Stimulated activated CD8-positive, alpha-beta memory T cell treated with anti-CD3 and anti-CD28 coated beads, Interleukin-4, amount 100 ng/mL, for 4 hours (primary cell): ENCODE results near the gene ABCC10.
A peak's percentile ranks its signal among the peaks of the same experiment; 100 is the strongest.
"Not testable (repeated sequence)": the region's sequence is repeated elsewhere in the genome, so short reads cannot be mapped to it uniquely, and the experiment has no call there.

Experiments
- DNase-seq, 2 donors: peaks; one replicate each; pipeline ENCODE4 v3.0.0-alpha.2; 2020; ENCODE audit warnings: low read depth in 2 of 2, low spot score in 1 of 2

Gene ABCC10

GRCh38 chr6:43410776-43411175 lies 16.6 kb upstream of the ABCC10 start:
- not testable (repeated sequence) for DNase-seq

DNA sequence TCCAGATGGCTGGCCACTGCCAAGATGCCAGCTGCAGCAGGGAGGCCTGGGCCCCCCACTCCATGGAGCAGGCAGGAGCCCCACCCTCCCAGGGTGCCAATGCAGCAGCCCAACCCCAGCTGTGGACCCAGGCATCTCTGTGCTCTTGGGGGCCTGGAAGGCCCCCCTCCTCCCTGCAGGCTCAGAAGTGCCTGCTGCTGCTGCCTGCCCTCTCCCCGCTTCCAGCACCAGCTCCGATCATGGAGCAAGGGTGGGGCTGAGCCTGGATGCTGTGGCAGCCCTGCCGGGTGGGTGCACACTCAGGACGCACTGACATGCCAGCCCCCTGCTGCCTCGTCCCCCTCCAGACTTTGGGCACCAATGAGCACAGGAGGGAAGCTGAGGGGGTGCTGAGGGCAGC lies 14.8 kb upstream of the ABCC10 start:
- no peak for DNase-seq

DNA sequence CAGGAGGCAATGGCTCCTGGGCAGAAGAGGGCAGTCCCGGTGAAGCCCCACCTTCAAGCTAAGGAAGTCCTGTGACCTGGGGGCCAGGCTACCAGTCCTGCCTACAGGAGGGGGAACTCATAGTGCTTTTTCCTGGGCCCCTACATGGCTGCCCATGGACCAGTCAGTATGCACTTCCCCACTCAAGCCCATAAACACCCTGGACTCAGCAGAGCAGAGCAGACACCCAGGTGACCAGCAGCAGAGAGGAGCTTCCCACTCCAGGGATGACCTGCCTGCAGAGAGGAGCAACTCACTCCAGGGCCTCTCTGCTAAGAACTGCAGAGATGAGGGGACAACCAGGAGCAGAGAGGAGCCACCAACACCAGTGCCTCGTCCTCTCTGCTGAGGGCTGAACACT lies 14.3 kb upstream of the ABCC10 start:
- DNase-seq: no peak

DNA sequence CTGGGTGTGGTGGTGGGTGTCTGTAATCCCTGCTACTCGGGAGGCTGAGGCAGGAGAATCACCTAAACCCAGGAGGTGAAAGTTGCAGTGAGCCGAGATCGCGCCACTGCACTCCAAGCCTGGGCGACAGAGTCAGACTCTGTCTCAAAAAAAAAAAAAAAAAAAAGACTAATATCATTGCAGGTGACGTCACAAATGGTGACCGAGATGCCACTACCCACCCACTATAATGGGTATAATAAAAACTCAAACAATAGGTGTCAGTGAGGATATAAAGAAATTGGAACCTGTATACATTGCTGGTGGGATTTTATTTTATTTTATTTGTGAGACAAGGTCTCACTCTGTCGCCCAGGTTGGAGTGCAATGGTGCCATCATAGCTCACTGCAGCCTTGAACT lies 12.1 kb upstream of the ABCC10 start:
- not testable (repeated sequence) for DNase-seq

GRCh38 chr6:43416935-43417334 lies 10.4 kb upstream of the ABCC10 start:
- no peak for DNase-seq

GRCh38 chr6:43420012-43420709 lies 7.2 kb upstream of the ABCC10 start:
- DNase-seq: no peak

DNA sequence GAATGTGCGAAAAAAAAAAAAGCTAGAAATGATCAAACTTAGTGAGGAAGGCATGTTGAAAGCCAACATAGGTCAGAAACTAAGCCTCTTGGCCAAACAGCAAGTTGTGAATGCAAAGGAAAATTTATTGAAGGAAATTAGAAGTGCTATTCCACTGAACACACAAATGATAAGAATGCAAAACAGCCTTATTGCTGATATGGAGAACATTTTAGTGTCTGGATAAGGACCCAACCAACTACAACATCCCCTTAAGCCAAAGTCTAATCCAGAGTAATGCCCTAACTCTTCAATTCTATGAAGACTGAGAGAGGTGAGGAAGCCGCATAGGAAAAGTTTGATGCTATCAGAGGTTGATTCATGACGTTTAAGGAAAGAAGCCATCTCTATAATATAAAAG lies 5.5 kb upstream of the ABCC10 start:
- no peak for DNase-seq

- not testable (repeated sequence) for DNase-seq
These were observed 2.3 kb upstream of the ABCC10 start for GRCh38 chr6:43425083-43425482.

DNA sequence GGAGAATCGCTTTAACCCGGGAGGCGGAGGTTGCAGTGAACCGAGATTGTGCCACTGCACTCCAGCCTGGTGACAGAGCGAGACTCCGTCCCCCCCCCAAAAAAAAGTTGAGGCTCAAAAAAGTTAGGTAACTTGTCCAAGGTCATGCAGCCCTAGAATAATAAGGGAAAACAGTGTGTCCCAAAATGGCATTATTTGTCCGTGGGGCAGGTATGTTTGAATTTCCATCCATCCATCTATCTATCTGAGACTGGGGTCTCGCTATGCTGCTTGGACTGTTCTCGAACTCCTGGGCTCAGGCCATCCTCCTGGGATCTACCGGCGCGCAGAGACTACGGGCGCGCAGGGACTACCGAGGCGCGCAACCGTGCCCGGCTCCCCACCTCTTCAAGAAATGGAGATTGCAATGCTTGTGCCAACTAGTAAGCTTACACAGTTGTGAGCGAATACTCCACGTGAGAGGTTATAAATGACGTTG lies 374 bp upstream of the ABCC10 start:
- DNase-seq: no peak

- DNase-seq: peak; percentile 12 to 14
These were observed 800 bp downstream of the ABCC10 start for GRCh38 chr6:43428112-43428570.

GRCh38 chr6:43428874-43429273 lies 1.5 kb downstream of the ABCC10 start:
- DNase-seq: no peak

- DNase-seq: no peak
These were observed 4.9 kb downstream of the ABCC10 start for GRCh38 chr6:43432009-43432945.

DNA sequence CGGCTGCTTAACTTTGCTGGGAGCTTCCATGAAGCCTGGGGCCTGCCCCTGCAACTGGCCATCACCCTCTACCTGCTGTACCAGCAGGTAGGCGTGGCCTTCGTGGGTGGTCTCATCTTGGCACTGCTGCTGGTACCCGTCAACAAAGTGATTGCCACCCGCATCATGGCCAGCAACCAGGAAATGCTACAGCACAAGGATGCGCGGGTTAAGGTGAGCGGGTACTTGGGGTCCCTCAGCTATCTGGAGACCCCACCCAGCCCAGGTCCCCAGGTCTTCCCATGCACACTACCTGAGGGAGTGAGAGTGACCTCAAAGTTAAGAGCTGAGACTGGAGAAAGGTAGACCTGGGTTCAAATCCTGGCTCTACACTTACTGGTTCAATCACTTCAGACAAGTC lies 5.8 kb downstream of the ABCC10 start:
- no peak for DNase-seq

GRCh38 chr6:43434001-43434840 lies 6.9 kb downstream of the ABCC10 start:
- DNase-seq: no peak

- no peak for DNase-seq
These were observed 7.6 kb downstream of the ABCC10 start for GRCh38 chr6:43434943-43435342.

DNA sequence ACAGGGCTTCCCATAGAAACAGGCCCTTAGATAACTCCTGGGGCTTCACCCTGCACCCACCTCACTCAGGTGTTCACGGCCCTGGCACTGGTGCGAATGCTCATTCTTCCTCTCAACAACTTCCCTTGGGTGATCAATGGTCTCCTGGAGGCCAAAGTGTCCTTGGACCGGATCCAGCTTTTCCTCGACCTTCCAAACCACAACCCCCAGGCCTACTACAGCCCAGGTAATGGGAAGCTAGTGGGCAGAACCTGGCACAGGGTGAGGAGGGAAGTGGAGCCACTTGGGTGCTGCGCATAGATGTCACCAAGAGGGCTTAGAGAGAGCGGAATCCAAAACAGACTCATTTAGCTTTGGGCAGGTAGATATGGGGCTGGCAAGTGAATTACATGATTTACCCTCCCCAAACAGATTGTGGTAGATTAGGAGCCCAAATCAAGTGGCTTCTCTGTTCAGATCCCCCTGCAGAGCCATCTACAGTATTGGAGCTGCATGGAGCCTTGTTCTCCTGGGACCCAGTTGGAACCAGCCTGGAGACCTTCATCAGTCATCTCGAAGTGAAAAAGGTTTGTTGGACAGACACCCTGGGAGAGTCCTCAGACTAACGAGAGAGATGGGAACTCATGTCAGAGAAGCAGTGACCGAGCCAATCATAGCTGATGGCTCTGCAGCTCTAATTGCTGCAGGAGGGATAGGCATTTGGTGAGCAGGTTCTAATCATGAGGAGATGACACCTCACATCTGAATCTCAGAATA lies 8.5 kb downstream of the ABCC10 start:
- DNase-seq: no peak

DNA sequence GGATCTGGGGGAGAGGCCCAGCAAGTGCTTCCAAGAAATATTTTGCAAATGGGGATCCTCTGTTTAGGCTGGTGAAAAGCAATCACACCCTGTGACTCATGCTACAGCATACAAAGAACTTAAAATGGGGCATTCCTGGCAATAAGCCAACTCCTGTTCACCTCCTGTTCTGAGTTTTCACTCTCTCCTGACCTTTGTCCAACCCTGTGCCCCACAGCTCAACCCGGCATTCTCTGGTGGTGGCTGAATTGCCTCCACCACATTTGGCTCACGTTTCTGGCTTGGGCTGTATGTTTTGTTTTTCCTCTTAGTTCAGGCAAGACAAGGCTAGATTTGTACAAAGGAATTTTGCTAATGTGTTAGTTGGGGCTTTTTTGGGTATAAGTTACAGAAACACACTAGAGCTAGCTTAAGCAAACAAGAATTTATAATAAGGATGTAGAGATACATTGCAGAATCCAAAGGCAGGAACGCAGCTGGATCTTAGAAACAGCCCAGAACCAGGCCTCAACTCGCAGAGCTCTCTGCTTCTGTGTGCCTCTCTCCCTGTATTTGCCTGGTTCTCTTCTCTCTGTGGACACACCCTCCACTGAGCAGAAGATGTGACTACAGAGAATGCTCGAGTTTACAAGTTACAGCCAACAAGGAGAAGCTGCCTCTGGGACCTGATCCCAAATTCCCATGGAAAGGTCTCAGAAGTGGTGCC lies 9.4 kb downstream of the ABCC10 start:
- DNase-seq: no peak

- no peak for DNase-seq
These were observed 10.4 kb downstream of the ABCC10 start for GRCh38 chr6:43437700-43438099.

DNA sequence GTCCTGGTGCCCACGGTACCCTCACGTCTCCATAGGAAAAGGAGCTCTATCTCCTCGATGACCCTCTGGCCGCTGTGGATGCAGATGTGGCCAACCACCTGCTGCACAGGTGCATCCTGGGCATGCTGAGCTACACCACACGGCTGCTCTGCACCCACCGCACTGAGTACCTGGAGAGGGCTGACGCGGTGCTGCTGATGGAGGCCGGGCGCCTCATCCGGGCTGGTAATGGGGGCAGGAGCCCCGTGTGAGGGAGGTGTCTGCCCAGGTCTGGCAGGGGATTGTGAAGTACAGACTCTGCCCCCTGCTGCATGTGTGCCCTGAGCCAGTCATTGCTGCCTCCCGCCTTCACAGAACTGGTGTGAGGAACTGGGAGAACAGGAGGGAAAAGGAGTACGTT lies 15.6 kb downstream of the ABCC10 start:
- no peak for DNase-seq

DNA sequence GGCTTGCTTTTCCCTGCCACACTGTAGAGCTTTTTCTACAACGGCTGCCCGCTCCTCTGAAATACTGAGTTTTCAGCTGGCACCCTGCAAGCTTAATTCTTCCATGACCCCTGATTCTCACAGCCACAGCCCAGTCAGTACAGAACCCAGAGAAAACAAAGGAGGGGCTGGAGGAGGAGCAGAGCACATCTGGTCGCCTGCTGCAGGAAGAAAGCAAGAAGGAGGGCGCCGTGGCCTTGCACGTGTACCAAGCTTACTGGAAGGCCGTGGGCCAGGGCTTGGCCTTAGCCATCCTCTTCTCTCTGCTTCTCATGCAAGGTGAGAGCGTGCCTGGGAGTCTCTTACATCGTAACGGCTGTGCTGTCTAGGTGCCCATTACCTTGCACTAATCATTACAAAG lies 16.7 kb downstream of the ABCC10 start:
- DNase-seq: no peak
